Kidney epithelial cell (primary cell): ENCODE results near the gene IL17RB. TPM values are rescaled to one million over a fixed set of nuclear protein-coding genes. Genes with fewer than 3 reads are reported as not detected.
A peak's percentile ranks its signal among the peaks of the same experiment; 100 is the strongest.

ENCODE experiments used
- DNase-seq: peaks from one replicate; pipeline ENCODE4 v3.0.0-alpha.2; 2010; ENCODE audit warnings: low read depth
- H3K27me3 ChIP-seq: 2 replicates; pipeline ENCODE4 v1.6.0; 2011; ENCODE audit warnings: low read length; ENCODE audit not compliant: control insufficient read depth, insufficient read depth
- H3K36me3 ChIP-seq: 2 replicates; pipeline ENCODE4 v1.5.1; 2011; ENCODE audit warnings: low read length; ENCODE audit not compliant: control insufficient read depth, insufficient read depth
- H3K4me3 ChIP-seq: 2 replicates; pipeline ENCODE4 v1.5.1; 2011; ENCODE audit warnings: low read depth, mild to moderate bottlenecking, control low read depth, low read length
- total RNA-seq: library from RNA; depleted of rRNA; stranded (reverse); fragments of >200 nt; gene quantifications from 2 replicates; pipeline ENCODE4 v1.2.3, GENCODE V29; 2015
- TF ChIP-seq, protein P1 (sequence below): IDR thresholded peaks from 2 replicates; pipeline ENCODE4 v1.5.1; 2011; ENCODE audit warnings: mild to moderate bottlenecking, moderate library complexity, low read length, control low read depth, inconsistent platforms; ENCODE audit not compliant: insufficient read depth, poor library complexity, severe bottlenecking

The IL17RB gene
- total RNA-seq, 1 donor from 2014 or later, result 0.04 TPM

DNA sequence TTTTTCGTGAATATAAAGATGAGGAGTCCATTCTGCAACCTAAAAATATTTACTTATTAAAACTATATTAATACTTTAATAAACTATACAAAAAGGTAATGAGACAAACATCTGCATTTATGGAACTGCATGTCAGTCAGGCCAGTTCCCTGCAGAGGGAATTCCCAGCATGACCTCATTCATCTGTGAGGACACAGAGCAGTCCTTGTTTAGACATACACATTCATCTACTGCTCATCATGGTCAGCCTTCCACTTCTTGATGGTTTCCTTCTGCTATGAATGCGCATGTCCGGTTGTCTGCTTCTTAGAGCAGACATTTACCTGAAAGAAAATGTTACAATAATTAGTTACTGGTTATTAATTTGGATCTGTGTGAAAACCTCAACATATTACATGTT is 38.9 kb downstream of the IL17RB start:
- TF ChIP-seq, protein P1, sequence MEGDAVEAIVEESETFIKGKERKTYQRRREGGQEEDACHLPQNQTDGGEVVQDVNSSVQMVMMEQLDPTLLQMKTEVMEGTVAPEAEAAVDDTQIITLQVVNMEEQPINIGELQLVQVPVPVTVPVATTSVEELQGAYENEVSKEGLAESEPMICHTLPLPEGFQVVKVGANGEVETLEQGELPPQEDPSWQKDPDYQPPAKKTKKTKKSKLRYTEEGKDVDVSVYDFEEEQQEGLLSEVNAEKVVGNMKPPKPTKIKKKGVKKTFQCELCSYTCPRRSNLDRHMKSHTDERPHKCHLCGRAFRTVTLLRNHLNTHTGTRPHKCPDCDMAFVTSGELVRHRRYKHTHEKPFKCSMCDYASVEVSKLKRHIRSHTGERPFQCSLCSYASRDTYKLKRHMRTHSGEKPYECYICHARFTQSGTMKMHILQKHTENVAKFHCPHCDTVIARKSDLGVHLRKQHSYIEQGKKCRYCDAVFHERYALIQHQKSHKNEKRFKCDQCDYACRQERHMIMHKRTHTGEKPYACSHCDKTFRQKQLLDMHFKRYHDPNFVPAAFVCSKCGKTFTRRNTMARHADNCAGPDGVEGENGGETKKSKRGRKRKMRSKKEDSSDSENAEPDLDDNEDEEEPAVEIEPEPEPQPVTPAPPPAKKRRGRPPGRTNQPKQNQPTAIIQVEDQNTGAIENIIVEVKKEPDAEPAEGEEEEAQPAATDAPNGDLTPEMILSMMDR, result no peak
- Histone ChIP-seq H3K36me3 (no peaks in the 10 kb centered on the region), H3K4me3 (no peak overlapping the region), H3K27me3 (no peaks in the 10 kb centered on the region)
- no peak for DNase-seq

DNA sequence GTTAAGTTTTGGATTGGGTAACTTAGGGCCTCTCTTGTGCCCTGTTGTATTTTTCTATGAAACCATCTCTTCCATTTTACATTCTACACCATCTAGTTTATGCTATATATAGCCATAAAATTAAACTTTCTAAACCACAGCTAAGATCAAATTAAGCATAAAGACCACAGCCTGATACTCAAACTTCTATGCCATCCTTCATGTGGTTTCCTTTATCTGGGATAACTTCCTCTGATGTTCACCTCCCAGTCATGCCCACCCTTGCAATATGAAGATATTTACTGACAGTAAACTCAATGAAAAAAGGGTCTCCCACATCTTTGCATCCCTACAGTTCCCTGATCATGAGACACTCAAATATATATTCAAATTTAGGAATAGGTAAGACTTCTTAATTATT is 41.1 kb downstream of the IL17RB start:
- no peak for DNase-seq
- TF ChIP-seq, protein P1, result no peak
- no peak overlapping the region for H3K4me3 ChIP-seq
- no peaks in the 10 kb centered on the region for H3K36me3 ChIP-seq
- no peaks in the 10 kb centered on the region for H3K27me3 ChIP-seq

DNA sequence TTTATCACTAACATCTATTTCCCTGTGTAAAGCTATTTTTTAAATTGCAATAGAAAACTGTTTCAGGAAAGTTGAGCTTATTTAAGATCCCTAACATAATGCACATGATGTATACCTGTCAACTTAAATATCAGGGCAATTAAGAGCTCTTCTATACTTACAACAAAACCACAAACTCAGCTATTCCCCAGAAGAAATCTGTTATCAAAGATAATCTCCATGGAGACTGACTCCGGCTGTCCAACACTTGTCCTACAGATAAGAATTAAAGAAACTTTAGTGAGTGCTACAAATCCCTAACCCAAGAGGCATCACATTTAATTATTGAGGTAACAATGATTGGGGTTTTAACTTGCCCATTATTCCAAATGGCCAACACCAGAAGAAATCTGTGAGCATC is 41.9 kb downstream of the IL17RB start:
- TF ChIP-seq, protein P1, result no peak
- no peak for DNase-seq
- H3K27me3 ChIP-seq, result no peaks in the 10 kb centered on the region
- H3K4me3 ChIP-seq, result no peak overlapping the region
- H3K36me3 ChIP-seq, result no peaks in the 10 kb centered on the region

DNA sequence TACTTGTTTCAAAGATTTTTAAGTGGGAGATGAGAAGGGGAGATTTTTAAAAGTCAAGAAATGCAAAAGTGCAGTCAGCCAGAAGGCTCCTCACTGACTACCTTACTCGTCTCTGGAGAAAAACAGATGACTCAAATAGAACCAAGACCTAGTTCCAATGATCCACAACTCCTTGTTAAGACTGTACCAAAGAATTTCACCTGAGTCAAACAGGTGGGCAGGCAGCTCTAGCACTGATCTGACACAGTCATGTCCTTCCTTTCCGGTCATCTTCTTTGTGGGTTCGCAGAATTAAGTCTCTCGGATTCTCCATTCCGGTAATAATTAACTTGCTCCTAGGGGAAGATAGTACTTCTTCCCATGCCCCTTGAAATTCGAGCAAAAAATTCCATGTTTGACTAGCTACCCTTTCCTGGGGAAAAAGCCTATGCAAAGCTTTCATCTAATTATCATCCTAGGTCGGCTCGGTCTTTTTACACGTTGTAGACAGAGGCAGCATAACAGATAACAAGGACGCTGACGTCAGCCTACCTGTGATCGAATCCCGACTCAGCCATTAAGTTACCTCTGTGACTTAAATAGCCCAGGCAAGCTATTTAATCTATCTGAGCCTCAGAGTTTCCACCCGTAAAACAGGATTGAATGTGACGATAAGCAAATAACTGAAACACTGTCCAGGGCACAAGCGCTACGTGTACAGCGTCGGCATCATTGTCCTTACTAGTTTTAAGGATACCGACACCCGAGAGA is 44.5 kb downstream of the IL17RB start:
- TF ChIP-seq, protein P1, result no peak
- peak overlapping the region; percentile 76 for H3K4me3 ChIP-seq
- no peaks in the 10 kb centered on the region for H3K27me3 ChIP-seq
- DNase-seq, result no peak
- no peaks in the 10 kb centered on the region for H3K36me3 ChIP-seq

DNA sequence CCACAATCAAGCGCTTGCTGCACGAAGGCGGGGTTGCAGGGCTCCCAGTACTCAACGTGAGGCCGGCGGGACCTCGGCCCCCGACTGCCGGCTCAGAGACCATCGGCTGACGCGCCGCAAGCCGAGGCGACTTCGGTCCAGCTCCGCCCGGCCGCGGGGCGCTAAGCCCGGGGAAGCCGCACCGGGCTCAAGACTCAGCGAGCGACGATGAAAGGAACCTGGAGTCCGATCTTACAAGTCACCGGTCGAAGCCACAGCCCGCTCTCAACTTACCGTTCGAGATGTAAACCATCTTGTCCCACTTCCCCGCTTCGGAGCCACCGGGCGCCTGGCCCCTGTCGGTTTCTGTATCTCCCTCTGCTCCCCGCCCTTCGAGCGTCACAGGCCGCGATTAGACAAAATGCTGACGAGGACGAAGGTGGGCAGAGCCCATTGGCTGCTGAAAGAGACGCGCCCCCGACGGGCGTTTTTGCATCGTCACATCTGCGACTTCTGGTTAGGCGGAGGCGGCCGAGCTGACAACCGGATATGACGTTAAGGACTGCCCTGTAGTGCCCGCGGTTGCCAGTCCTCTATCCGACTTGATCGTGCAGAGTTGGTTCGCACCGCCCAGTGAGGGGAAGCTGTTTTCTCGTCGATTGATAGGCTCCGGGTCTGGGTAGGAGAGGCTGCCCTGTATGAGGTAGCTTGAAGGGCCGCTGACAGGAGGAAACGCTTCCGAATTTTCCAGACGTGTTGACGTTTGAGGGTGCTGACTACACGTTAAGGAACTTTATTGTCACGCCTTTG is 45.3 kb downstream of the IL17RB start, which contains the start of gene SELENOK:
SELENOK (minus strand) TSS at position 363 of the 789 bp plus-strand sequence.
- peak; percentile 94 for DNase-seq
- H3K4me3 ChIP-seq, result peak within 1 kb of the TSS; percentile 76
- TF ChIP-seq, protein P1, result no peak
- H3K27me3 ChIP-seq, result no peaks in the 10 kb centered on the region
- H3K36me3 ChIP-seq, result no peaks in the 10 kb centered on the region
